Endothelial cell of umbilical vein (primary cell): ENCODE data around the gene ASPHD1. TPM values are rescaled to one million over a fixed set of nuclear protein-coding genes. Genes with fewer than 3 reads are reported as not detected.

Source experiments
- BruUV-seq: library from RNA; stranded (reverse); fragments of 400-500 nt; replicated peaks from 2 replicates; lab custom pipeline; 2021; lab: Mats Ljungman, UMichigan
- CTCF ChIA-PET: fragments of 300-600, 350-600 bp; sonication (Branson Sonifier 250); formaldehyde crosslinking; loops from one replicate; lab custom pipeline; 2021; ENCODE audit warnings: antibody characterized with exemption, inconsistent platforms; lab: Charles Lee
- POLR2A ChIA-PET: fragments of 300-600, 350-600 bp; sonication (Branson Sonifier 250); formaldehyde crosslinking; loops from one replicate; lab custom pipeline; 2021; ENCODE audit warnings: antibody characterized with exemption, inconsistent platforms; lab: Charles Lee
- DNase-seq: peaks from one replicate; pipeline ENCODE4 v3.0.0-alpha.2; 2011; ENCODE audit warnings: low read depth, low spot score
- FAIRE-seq: peaks from 2 replicates; lab custom pipeline; 2011; peaks lifted over from hg19 to GRCh38; lab: Jason Lieb, UNC
- H2AFZ ChIP-seq: 2 replicates; pipeline ENCODE4 v1.6.0; 2012; ENCODE audit warnings: low read depth, low read length, control low read depth, inconsistent platforms
- H3K27ac ChIP-seq: 2 replicates; pipeline ENCODE4 v1.5.1; 2011; ENCODE audit warnings: low read depth, mild to moderate bottlenecking, control low read depth, low read length, moderate library complexity; ENCODE audit not compliant: insufficient read depth
- H3K27me3 ChIP-seq, 2 experiments: 2 replicates each; pipeline versions ENCODE4 v1.6.0 to v1.6.1; 2011; ENCODE audit warnings: low read length in 2 of 2, mixed read lengths in 1 of 2; ENCODE audit not compliant: control insufficient read depth in 2 of 2, insufficient read depth in 2 of 2
- H3K36me3 ChIP-seq, 2 experiments: 2 replicates in 1 of 2; 3 replicates in 1 of 2; pipeline ENCODE4 v1.5.1; 2011; ENCODE audit warnings: low read length in 2 of 2, mild to moderate bottlenecking in 1 of 2, moderate library complexity in 1 of 2; ENCODE audit not compliant: control insufficient read depth in 2 of 2, insufficient read depth in 2 of 2; ENCODE audit errors: extremely low read depth in 1 of 2
- H3K4me1 ChIP-seq: 3 replicates; pipeline ENCODE4 v1.5.1; 2011; ENCODE audit warnings: mild to moderate bottlenecking, low read length; ENCODE audit not compliant: control insufficient read depth, insufficient read depth; ENCODE audit errors: extremely low read depth
- H3K4me2 ChIP-seq: 2 replicates; pipeline ENCODE4 v1.6.1; 2011; ENCODE audit warnings: low read length, control low read depth, mixed read lengths; ENCODE audit not compliant: insufficient read depth
- H3K4me3 ChIP-seq, 3 experiments: fragments of 200-600 bp in 1 of 3; sonication (generic), shearing (Covaris generic) in 1 of 3; replicated peaks in 1 of 3; 2 replicates each; pipeline ENCODE4 v1.5.1; 2011 to 2016; ENCODE audit warnings: control low read depth in 3 of 3, low read length in 3 of 3, mild to moderate bottlenecking in 2 of 3, inconsistent platforms in 1 of 3, low read depth in 1 of 3, moderate library complexity in 1 of 3; ENCODE audit not compliant: insufficient read depth in 1 of 3
- H3K79me2 ChIP-seq: 2 replicates; pipeline ENCODE4 v1.6.0; 2012; ENCODE audit warnings: low read length, inconsistent platforms; ENCODE audit not compliant: control insufficient read depth, insufficient read depth
- H3K9ac ChIP-seq: replicated peaks from 2 replicates; pipeline ENCODE3; 2011; ENCODE audit warnings: low read length, control low read depth; ENCODE audit not compliant: insufficient read depth; ENCODE audit errors: extremely low read depth
- H3K9me1 ChIP-seq: replicated peaks from 3 replicates; pipeline ENCODE4 v1.6.0; 2011; ENCODE audit warnings: mild to moderate bottlenecking, low read length; ENCODE audit not compliant: control insufficient read depth, insufficient read depth; ENCODE audit errors: extremely low read depth
- H3K9me3 ChIP-seq: replicated peaks from 2 replicates; pipeline ENCODE4 v1.5.1; 2012; ENCODE audit warnings: low read length, inconsistent platforms; ENCODE audit not compliant: control insufficient read depth, insufficient read depth
- H4K20me1 ChIP-seq: replicated peaks from 2 replicates; pipeline ENCODE3; 2011; ENCODE audit warnings: mild to moderate bottlenecking, low read length; ENCODE audit not compliant: control insufficient read depth, insufficient read depth; ENCODE audit errors: extremely low read depth
- EZH2 ChIP-seq: IDR thresholded peaks from 2 replicates; pipeline ENCODE4 v1.6.1; 2012; ENCODE audit warnings: borderline replicate concordance, low read depth, mild to moderate bottlenecking, moderate library complexity, low read length, inconsistent platforms; ENCODE audit not compliant: severe bottlenecking
- FOS ChIP-seq: IDR thresholded peaks from 2 replicates; pipeline ENCODE4 v1.6.1; 2011; ENCODE audit warnings: mild to moderate bottlenecking, low read length, moderate library complexity, borderline replicate concordance; ENCODE audit not compliant: insufficient read depth
- GATA2 ChIP-seq: IDR thresholded peaks from 2 replicates; pipeline ENCODE4 v1.7.0; 2011; ENCODE audit warnings: low read depth, mild to moderate bottlenecking, moderate library complexity, mixed read lengths, low read length; ENCODE audit not compliant: insufficient read length, insufficient read depth
- JUN ChIP-seq: IDR thresholded peaks from 2 replicates; pipeline ENCODE4 v1.6.1; 2011; ENCODE audit warnings: borderline replicate concordance, low read depth; ENCODE audit not compliant: insufficient read length, insufficient read depth
- MAX ChIP-seq: IDR thresholded peaks from 2 replicates; pipeline ENCODE4 v1.6.1; 2011; ENCODE audit not compliant: insufficient read depth, insufficient read length
- MYC ChIP-seq: IDR thresholded peaks from one replicate; pipeline ENCODE4 v1.6.1; 2011; ENCODE audit warnings: mild to moderate bottlenecking, low read depth, low read length
- POLR2A ChIP-seq: IDR thresholded peaks from 2 replicates; pipeline ENCODE4 v1.6.1; 2012; ENCODE audit warnings: low read depth, mild to moderate bottlenecking, control low read depth, low read length
- POLR2AphosphoS5 ChIP-seq: IDR thresholded peaks from 2 replicates; pipeline ENCODE4 v1.6.1; 2012; ENCODE audit warnings: low read depth, mild to moderate bottlenecking, control low read depth, low read length, moderate library complexity; ENCODE audit not compliant: insufficient read depth
- dilution Hi-C: fragments of 300-500 bp; cut with MboI; formaldehyde crosslinking; loops from one replicate; pipeline ENCODE4 v1.15.0; 2019; ENCODE audit warnings: low sequenced_read_pairs; ENCODE audit not compliant: extremely low pct_ligation_motif_present
- intact Hi-C: fragments of 100-400 bp; cut with micrococcal nuclease; formaldehyde crosslinking; loops from one replicate; pipeline ENCODE4 v1.10.0; 2022
- polyA plus RNA-seq, 4 experiments: library from polyadenylated mRNA; depleted of rRNA in 3 of 4; stranded (reverse) in 3 of 4; unstranded in 1 of 4; fragments of >200 nt; gene quantifications; 2 replicates each; pipeline versions ENCODE4 v1.2.1 to v1.2.3, GENCODE V29; 2011 to 2012; ENCODE audit warnings: missing spikeins in 1 of 4
- total RNA-seq: library from RNA; stranded (reverse); gene quantifications from 2 replicates; pipeline ENCODE4 v1.2.3, GENCODE V29; 2021
- TF ChIP-seq, protein P1 (sequence below), 2 donors: IDR thresholded peaks; 1 replicate in 1 of 2; 2 replicates in 1 of 2; pipeline ENCODE4 v1.5.1; 2011; ENCODE audit warnings: low read length in 2 of 2, mild to moderate bottlenecking in 2 of 2, moderate library complexity in 2 of 2, control low read depth in 1 of 2, inconsistent platforms in 1 of 2, low read depth in 1 of 2; ENCODE audit not compliant: insufficient read depth in 1 of 2; ENCODE audit errors: extremely low read depth in 1 of 2

The ASPHD1 gene
- total and polyA plus RNA-seq, 2 donors (not counting 3 experiments of a cell fraction or from before 2014, with no cell fraction given): 0.90 to 1.2 TPM

GRCh38 chr16:29940656-29941055, 40.4 kb downstream of the ASPHD1 start:
- TF ChIP-seq FOS: no peak
- no peak for TF ChIP-seq EZH2
- TF ChIP-seq POLR2AphosphoS5: no peak
- no peak for TF ChIP-seq JUN
- no peak for TF ChIP-seq MAX
- no peak for TF ChIP-seq POLR2A
- TF ChIP-seq, protein P1, sequence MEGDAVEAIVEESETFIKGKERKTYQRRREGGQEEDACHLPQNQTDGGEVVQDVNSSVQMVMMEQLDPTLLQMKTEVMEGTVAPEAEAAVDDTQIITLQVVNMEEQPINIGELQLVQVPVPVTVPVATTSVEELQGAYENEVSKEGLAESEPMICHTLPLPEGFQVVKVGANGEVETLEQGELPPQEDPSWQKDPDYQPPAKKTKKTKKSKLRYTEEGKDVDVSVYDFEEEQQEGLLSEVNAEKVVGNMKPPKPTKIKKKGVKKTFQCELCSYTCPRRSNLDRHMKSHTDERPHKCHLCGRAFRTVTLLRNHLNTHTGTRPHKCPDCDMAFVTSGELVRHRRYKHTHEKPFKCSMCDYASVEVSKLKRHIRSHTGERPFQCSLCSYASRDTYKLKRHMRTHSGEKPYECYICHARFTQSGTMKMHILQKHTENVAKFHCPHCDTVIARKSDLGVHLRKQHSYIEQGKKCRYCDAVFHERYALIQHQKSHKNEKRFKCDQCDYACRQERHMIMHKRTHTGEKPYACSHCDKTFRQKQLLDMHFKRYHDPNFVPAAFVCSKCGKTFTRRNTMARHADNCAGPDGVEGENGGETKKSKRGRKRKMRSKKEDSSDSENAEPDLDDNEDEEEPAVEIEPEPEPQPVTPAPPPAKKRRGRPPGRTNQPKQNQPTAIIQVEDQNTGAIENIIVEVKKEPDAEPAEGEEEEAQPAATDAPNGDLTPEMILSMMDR (IDR thresholded peaks at IDR 0.05; ENCODE audit: extremely low read depth in 1 of 2, insufficient read depth in 1 of 2, low read depth in 1 of 2, low read length in 2 of 2): no peak
- TF ChIP-seq MYC: no peak
- no peak for TF ChIP-seq GATA2
- Histone ChIP-seq H3K4me1 (no peaks in the 10 kb centered on the region), H2AFZ (no peak overlapping the region), H3K79me2 (no peaks in the 10 kb centered on the region), H3K27me3 (peaks cover 4 to 5% of the 10 kb centered on the region in 2 experiments), H3K27ac (no peak overlapping the region), H3K4me2 (no peak overlapping the region), H3K9me1 (no peaks in the 10 kb centered on the region), H4K20me1 (no peaks in the 10 kb centered on the region), H3K9me3 (no peaks in the 10 kb centered on the region), H3K9ac (no peak overlapping the region), H3K4me3 (no peak overlapping the region), H3K36me3 (no peaks in the 10 kb centered on the region)
- dilution Hi-C loops: no loop called here
- DNase-seq: no peak
- intact Hi-C loops: no loop called here
- no peak for FAIRE-seq
- BruUV-seq: no TSS peak
- POLR2A ChIA-PET: interaction anchor here (0.5 to 1.2 kb wide), 2 partner anchors 14 to 52 kb away, joined by 3 read pairs; partner anchors contain the start of gene KCTD13
- CTCF ChIA-PET: interaction anchor here (1.3 kb wide), 1 partner anchor 16 kb away, joined by 3 read pairs; no protein-coding TSS in a partner anchor
